Measurements from ENCODE around the gene REV3L.

Gene REV3L

DNA sequence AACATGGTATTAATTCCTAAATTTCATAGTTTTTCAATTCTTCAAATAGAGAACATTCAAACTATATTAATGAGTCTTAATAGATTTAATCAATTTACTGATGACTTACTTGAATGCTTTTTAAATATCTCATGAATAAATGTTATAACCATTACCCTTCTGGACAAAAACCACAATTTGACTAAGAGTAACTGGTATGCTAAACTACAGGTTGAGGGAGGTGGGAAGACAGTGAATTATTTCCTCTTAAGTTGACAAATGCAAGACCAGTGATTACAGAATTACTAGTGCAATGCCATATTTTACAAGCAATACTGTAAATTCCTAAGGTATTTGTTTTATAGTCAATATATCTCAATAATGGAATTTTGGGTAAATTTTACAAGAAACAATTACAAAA lies 65.1 kb downstream of the REV3L start:
- Histone ChIP-seq H3K4me1 (ENCODE audit: insufficient read depth, poor library complexity, severe bottlenecking) (peaks cover 19% of the 10 kb centered on the region), H3K27ac (ENCODE audit: poor library complexity, severe bottlenecking) (no peak overlapping the region), H3K4me3 (ENCODE audit: severe bottlenecking) (no peak overlapping the region), H3K27me3 (ENCODE audit: insufficient read depth, poor library complexity, severe bottlenecking) (no peaks in the 10 kb centered on the region), H3K36me3 (ENCODE audit: low read depth) (peaks cover 23% of the 10 kb centered on the region), H3K9me3 (ENCODE audit: severe bottlenecking) (no peaks in the 10 kb centered on the region)
- no peak for DNase-seq (ENCODE audit: low spot score)
- ATAC-seq (ENCODE audit: low read depth): no peak
- TF ChIP-seq, protein P1, sequence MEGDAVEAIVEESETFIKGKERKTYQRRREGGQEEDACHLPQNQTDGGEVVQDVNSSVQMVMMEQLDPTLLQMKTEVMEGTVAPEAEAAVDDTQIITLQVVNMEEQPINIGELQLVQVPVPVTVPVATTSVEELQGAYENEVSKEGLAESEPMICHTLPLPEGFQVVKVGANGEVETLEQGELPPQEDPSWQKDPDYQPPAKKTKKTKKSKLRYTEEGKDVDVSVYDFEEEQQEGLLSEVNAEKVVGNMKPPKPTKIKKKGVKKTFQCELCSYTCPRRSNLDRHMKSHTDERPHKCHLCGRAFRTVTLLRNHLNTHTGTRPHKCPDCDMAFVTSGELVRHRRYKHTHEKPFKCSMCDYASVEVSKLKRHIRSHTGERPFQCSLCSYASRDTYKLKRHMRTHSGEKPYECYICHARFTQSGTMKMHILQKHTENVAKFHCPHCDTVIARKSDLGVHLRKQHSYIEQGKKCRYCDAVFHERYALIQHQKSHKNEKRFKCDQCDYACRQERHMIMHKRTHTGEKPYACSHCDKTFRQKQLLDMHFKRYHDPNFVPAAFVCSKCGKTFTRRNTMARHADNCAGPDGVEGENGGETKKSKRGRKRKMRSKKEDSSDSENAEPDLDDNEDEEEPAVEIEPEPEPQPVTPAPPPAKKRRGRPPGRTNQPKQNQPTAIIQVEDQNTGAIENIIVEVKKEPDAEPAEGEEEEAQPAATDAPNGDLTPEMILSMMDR (IDR thresholded peaks at IDR 0.05; ENCODE audit: poor library complexity, severe bottlenecking): no peak

- no peak for DNase-seq (ENCODE audit: low spot score)
- Histone ChIP-seq H3K27ac (ENCODE audit: poor library complexity, severe bottlenecking) (no peak overlapping the region), H3K4me1 (ENCODE audit: insufficient read depth, poor library complexity, severe bottlenecking) (peaks cover 17% of the 10 kb centered on the region), H3K9me3 (ENCODE audit: severe bottlenecking) (no peaks in the 10 kb centered on the region), H3K27me3 (ENCODE audit: insufficient read depth, poor library complexity, severe bottlenecking) (no peaks in the 10 kb centered on the region), H3K36me3 (ENCODE audit: low read depth) (peaks cover 29% of the 10 kb centered on the region), H3K4me3 (ENCODE audit: severe bottlenecking) (no peak overlapping the region)
- TF ChIP-seq, protein P1 (IDR thresholded peaks at IDR 0.05; ENCODE audit: poor library complexity, severe bottlenecking): no peak
- ATAC-seq (ENCODE audit: low read depth): no peak
Observed at GRCh38 chr6:111417181-111417585, 65.8 kb downstream of the REV3L start.

- ATAC-seq (ENCODE audit: low read depth): no peak
- Histone ChIP-seq H3K27ac (ENCODE audit: poor library complexity, severe bottlenecking) (no peak overlapping the region), H3K27me3 (ENCODE audit: insufficient read depth, poor library complexity, severe bottlenecking) (no peaks in the 10 kb centered on the region), H3K4me3 (ENCODE audit: severe bottlenecking) (no peak overlapping the region), H3K4me1 (ENCODE audit: insufficient read depth, poor library complexity, severe bottlenecking) (peaks cover 17% of the 10 kb centered on the region), H3K36me3 (ENCODE audit: low read depth) (peaks cover 35% of the 10 kb centered on the region), H3K9me3 (ENCODE audit: severe bottlenecking) (no peaks in the 10 kb centered on the region)
- TF ChIP-seq, protein P1 (IDR thresholded peaks at IDR 0.05; ENCODE audit: poor library complexity, severe bottlenecking): no peak
- no peak for DNase-seq (ENCODE audit: low spot score)
Observed at GRCh38 chr6:111416529-111416928, 66.5 kb downstream of the REV3L start.

- H3K36me3 ChIP-seq (ENCODE audit: low read depth): peaks cover 41% of the 10 kb centered on the region
- TF ChIP-seq, protein P1 (IDR thresholded peaks at IDR 0.05; ENCODE audit: poor library complexity, severe bottlenecking): no peak
Observed at GRCh38 chr6:111414373-111414772, 68.6 kb downstream of the REV3L start.

GRCh38 chr6:111411978-111412566 lies 70.9 kb downstream of the REV3L start:
- no peak overlapping the region for H3K27ac ChIP-seq (ENCODE audit: poor library complexity, severe bottlenecking)
- no peaks in the 10 kb centered on the region for H3K4me1 ChIP-seq (ENCODE audit: insufficient read depth, poor library complexity, severe bottlenecking)
- peaks cover 56% of the 10 kb centered on the region for H3K36me3 ChIP-seq (ENCODE audit: low read depth)
- TF ChIP-seq, protein P1 (IDR thresholded peaks at IDR 0.05; ENCODE audit: poor library complexity, severe bottlenecking): no peak
- H3K27me3 ChIP-seq (ENCODE audit: insufficient read depth, poor library complexity, severe bottlenecking): no peaks in the 10 kb centered on the region
- H3K4me3 ChIP-seq (ENCODE audit: severe bottlenecking): no peak overlapping the region
- DNase-seq (ENCODE audit: low spot score): no peak
- H3K9me3 ChIP-seq (ENCODE audit: severe bottlenecking): no peaks in the 10 kb centered on the region
- no peak for ATAC-seq (ENCODE audit: low read depth)

More at GRCh38 chr6:111414373-111414772, 68.6 kb downstream of the REV3L start:
- Histone ChIP-seq H3K4me3 (ENCODE audit: severe bottlenecking) (no peak overlapping the region), H3K27ac (ENCODE audit: poor library complexity, severe bottlenecking) (no peak overlapping the region), H3K4me1 (ENCODE audit: insufficient read depth, poor library complexity, severe bottlenecking) (peaks cover 16% of the 10 kb centered on the region), H3K9me3 (ENCODE audit: severe bottlenecking) (no peaks in the 10 kb centered on the region), H3K27me3 (ENCODE audit: insufficient read depth, poor library complexity, severe bottlenecking) (no peaks in the 10 kb centered on the region)
- DNase-seq (ENCODE audit: low spot score) (no peak), ATAC-seq (ENCODE audit: low read depth) (no peak)

Data from RWPE2 (cell line).